ENCODE results near the gene LMBRD1. TPM values are rescaled to one million over a fixed set of nuclear protein-coding genes. Genes with fewer than 3 reads are reported as not detected.

LMBRD1 gene
- total and polyA plus RNA-seq, 2 of the 8 experiments (the other 6 are each of a cell fraction or from before 2014, with no cell fraction given) = 9.1 to 16.8 TPM

GRCh38 chr6:69813508-69813907, 16.7 kb upstream of the LMBRD1 start (continued):
- TF ChIP-seq SP4 (IDR thresholded peaks at IDR 0.05; ENCODE audit: low read length) = no peak
- TF ChIP-seq FOSL1 (IDR thresholded peaks at IDR 0.05; ENCODE audit: insufficient read depth, low read depth, low read length) = no peak
- TF ChIP-seq ASH2L (IDR thresholded peaks at IDR 0.05; ENCODE audit: low read length) = no peak
- no peak for TF ChIP-seq BCL11A (IDR thresholded peaks at IDR 0.05; ENCODE audit: low read depth in 2 of 2, low read length in 2 of 2)
